GM18502 (cell line): ENCODE results near the gene INTS13.
"Not testable (repeated sequence)": the region's sequence is repeated elsewhere in the genome, so short reads cannot be mapped to it uniquely, and the experiment has no call there.

ENCODE experiments used
- ATAC-seq: cut with Tn5 transposase; IDR thresholded peaks from one replicate; pipeline ENCODE4 v1.9.1; 2021; ENCODE audit warnings: mild to moderate bottlenecking; ENCODE audit not compliant: unreplicated experiment, poor library complexity

Gene INTS13, protein sequence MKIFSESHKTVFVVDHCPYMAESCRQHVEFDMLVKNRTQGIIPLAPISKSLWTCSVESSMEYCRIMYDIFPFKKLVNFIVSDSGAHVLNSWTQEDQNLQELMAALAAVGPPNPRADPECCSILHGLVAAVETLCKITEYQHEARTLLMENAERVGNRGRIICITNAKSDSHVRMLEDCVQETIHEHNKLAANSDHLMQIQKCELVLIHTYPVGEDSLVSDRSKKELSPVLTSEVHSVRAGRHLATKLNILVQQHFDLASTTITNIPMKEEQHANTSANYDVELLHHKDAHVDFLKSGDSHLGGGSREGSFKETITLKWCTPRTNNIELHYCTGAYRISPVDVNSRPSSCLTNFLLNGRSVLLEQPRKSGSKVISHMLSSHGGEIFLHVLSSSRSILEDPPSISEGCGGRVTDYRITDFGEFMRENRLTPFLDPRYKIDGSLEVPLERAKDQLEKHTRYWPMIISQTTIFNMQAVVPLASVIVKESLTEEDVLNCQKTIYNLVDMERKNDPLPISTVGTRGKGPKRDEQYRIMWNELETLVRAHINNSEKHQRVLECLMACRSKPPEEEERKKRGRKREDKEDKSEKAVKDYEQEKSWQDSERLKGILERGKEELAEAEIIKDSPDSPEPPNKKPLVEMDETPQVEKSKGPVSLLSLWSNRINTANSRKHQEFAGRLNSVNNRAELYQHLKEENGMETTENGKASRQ

DNA sequence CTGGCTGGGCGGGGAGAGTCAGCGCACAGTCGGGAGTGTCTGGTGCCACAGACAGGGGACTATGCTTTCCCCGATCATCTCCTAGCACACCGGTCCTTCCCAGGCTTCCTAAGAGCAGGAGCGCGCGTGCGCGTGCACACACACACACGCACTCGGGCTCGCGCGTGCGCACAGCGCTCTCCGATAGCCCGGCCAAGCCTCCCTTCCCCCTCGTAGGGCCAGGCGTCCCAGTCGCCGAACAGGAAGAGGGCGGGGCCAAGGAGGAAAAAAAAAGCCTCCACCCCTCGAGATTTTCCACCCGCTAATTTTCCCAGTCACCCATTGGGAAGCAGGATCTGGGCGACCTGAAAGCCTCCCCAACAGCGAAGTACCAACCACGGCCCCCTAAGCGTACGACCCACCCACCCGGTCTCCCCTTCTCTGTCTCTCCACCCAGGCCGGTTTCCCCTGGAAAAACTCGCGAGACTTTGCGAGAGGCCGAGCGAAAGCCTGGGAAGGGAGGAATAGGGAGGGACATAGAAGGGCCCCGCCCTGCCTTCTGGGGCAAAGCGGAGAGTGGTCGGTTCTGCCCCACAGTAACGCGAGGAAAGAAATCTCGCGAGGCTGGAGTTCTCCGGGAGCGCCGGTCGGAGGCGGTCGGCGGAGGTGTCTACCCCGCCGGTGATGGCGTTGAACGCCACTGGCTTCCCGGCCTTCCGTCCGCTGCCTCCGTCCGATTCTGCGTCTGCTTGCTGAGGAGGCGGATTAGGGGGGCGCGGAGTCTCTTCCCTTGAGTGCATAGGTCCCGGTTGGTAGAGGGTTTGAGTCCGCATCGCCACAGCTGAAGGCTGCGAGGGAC lies at the start of gene INTS13, which contains the start of gene FGFR1OP2:
Gene INTS13 (minus strand): TSS at position 119 of the 838 bp plus-strand sequence. CDS start 1,178 bp downstream, outside the sequence.
Gene FGFR1OP2 (plus strand): TSS at position 608 of the 838 bp plus-strand sequence. CDS start 15,689 bp downstream, outside the sequence.
- peak; percentile 86 for ATAC-seq

DNA sequence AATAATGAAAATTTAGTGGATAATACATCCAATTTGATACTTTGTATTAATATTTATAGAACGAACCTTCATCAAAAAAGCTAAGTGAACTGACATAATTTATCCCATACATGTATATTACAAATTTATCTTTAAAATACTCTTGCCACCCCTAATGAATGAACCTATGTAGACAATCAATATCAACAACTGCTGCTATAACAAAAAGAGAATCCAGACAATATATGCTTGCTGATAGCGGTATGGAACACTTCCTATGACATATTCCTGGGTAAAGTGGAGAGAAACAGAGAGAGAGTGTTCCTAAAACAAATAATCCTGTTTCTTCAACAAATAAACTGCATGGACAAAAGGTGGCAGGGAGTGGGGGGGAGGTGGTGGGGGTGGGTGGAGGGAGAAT lies 45.1 kb upstream of the INTS13 start:
- ATAC-seq, result no peak

DNA sequence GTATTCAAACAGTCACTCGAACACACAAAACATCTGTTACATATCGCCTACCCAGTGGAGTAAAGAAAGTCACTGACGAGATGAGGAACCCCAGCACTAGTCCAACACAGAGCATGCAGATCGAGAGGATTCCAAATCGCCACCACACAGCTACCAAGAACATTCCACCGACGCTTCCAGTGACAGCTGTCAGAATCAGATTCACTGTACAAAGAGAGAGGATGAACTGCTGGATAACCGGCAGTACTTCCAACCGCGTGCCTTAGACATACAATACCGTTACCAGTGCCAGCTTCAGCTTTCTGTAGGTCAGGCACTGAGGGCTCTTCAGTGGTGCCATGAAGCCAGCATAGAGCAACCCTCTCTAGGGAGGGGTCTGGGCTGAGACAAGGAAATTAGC lies 42.0 kb upstream of the INTS13 start:
- ATAC-seq, result no peak

DNA sequence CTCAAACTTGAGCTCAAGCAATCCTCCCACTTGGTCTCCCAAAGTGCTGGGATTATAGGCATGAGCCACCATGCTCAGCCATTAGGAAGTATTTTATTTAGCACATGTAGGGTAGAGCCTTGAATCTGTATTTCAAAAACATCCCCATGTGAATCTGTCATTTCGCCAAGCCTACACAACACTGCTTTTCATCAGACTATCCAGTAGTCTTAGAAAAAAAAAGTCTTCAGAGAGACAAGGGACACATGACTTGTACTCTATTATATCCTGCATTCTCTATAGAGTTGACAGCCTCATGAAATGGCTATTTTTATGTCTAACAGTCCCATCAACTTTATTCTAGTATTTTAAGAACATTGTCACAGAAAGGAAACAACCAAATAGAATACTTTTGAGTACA lies 41.0 kb upstream of the INTS13 start:
- ATAC-seq, result no peak

DNA sequence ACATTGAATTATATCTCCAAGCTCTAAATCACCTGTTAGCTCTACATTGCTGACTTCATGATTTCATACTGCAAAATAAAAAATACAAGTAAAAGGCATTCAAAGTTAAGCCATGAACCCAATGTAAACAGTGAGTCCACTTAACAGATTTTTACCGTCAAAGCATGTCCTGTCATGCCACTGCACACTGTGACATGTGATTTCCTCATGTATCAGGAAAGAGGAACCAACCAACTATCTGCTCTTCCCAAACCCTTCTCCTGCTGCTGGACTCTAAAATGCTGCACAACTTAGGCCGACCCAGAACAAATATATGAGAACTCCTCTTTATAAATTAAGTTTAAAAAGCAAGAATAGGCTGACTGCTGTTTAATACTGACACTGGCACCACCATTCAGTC lies 38.9 kb upstream of the INTS13 start:
- ATAC-seq, result no peak

DNA sequence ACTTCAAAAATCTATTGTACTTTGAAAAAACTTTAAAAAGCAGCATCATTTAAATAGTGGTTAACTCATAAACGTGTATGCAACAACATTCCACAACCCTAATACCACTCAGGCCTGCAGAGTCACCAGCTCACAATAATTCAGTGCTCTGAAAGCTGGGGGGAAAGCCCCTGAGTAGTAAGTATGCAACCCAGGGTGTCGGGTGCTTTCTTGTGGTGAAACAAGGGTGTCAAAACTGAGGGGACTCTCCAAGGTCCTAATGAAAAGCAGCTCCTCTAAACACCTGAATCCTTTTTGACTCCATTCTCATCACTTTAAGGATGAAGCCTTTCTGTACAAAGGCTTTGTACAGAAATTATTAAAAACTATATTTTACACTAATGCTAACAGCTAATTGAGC lies 34.2 kb upstream of the INTS13 start:
- peak; percentile 98 for ATAC-seq

DNA sequence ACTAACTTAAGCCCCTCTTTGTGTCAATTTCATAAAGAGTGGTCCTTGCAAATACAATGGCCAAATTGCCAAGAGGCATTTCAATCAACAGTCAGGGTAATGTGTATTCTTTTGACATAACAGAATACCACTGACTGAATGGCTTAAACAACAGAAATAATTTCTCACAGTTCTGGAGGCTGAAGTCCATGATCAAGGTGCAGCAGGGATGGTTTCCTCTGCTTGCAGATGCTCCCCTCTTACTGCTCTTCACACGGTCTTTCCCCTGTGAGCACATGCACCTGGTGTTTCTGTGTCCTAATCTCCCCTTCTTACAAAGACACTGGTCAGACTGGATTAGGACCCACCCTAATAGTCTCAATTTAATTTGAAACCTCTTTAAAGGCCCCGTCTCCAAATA lies 32.4 kb upstream of the INTS13 start:
- ATAC-seq, result no peak

DNA sequence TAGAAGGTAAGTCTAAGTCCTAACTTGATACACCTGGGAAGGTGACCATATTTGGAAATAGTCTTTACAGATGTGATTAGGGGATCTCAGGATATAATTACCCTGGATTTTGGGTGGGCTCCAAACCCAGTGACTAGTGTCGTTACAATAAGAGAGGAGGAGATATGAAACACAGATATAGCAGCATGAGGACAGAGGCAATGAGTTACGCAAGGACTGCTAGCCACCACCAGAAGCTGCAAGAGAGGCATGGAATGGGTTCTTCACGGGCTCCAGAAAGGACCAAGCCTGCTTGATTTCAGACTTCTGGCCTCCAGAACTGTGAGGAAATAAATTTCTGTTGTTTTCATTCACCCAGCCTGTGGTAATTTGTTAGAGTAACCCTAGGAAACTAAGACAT lies 29.1 kb upstream of the INTS13 start:
- ATAC-seq, result no peak

DNA sequence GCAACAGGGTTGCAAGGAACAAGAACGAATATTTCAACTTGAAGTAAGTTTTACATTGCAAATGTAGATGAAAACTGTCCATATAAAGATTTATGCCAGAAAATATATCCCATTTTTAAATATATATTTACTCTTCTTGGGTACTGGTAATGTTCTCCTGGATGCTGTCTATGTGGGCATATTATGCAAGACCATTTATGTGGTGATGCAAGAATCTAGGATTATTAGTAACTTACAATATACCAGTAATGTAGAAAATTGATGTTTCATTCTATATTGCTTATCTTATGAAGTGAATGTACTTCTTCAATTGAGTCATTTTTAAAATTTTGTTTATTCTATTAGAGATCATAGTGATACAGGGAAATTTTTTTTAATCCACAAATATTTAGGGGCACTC lies 25.6 kb upstream of the INTS13 start:
- no peak for ATAC-seq

DNA sequence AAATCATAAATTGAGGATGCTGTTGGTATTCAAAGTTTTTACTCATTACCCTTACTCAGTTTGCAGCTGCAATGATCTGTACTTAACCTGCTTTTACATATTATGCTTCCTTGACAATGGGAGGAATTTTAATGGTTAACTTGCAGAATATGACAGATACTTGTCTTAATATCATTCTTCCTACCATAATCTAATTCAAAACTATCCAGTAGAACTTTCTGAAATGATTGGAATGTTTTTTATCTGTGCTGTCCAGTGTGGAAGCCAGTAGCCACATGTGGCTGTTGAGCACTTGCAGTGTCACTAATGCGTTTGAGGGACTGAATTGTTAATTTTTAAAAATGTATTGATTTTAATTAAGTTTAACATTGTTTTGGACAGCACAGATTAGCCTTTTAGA lies 24.0 kb upstream of the INTS13 start:
- ATAC-seq, result no peak

DNA sequence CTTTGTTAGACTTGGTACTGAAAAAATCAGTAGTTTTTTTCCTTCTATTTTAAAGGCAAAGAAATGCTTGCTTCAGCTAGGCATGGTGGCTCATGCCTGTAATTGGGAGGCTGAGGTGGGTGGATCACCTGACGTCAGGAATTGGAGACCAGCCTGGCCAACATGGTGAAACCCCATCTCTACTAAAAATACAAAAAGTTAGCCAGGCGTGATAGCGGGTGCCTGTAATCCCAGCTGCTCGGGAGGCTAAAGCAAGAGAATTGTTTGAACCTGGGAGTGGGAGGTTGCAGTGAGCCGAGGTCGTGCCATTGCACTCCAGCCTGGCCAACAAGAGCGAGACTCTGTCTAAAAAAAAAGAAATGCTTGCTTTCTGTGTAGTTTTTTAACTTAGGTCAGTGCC lies 23.6 kb upstream of the INTS13 start:
- not testable (repeated sequence) for ATAC-seq

DNA sequence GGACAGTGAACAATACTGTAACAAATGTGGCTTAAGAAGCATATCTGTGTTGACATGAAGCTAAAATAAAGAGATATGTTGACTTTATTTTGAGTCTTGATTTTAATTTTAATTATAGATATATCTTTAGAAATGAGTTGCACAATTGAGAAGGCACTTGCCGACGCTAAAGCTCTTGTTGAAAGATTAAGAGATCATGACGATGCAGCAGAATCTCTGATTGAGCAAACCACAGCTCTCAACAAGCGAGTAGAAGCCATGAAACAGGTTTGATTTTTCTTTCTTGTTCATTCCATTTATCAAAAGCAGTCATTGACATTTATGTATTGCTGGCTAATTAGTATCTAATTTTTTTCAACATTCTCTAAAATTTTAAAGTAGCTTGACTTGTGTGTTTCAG lies 16.2 kb upstream of the INTS13 start:
- no peak for ATAC-seq

DNA sequence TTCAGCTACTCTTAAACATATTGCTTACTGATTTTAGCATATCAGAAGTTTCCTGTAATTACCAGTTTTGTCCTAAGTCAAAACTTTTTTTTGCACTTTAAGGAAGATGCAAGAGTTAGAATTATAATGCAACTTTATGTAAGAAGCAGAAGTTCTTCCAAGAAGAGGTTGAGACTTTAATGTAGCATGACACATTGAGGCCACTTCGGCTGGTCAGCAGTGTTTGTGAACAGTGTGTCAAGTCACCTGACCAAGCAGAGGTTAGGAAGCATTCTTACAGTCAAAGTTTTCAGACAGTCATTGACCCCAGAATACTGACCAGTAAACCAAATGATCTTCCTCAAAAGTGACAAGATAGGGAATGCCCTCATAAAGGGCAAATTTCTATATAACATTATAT lies 15.7 kb upstream of the INTS13 start:
- no peak for ATAC-seq

DNA sequence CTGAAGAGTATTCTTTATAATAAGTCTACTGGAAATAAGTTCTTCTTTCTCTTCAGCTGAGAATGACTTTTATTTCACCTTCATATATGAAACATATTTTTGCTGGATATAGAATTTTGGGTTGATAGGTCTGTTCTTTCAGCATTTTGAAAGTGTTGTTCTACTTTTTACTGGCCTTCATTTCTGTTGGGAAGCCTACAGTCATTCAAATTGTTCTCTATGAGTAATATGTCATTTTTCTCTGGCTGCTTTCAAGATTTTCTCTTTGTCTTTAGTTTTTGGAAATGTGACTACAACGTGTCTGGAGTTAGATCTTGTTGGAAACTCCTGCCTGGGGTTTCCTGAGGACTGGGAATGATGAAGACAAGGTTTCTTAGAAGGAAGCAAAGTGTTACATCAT lies 10.5 kb upstream of the INTS13 start:
- no peak for ATAC-seq

DNA sequence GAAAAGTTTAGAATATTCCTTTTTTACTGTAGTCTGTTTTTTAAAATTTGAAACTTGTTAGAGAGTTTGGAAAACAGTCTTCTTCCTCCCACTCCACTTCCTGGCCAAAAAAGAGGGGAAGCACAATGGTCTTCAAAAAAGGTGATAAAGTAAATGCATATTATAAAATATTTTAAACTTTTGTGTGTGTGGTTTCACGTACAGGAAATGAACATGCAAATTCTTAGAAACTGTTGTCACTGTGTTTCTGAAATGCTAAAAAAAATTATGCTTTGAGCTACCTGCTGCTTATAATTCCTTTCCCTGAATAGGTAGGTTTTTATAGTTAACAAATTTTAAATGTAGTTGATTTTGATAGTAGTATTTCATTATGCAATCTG lies 3.4 kb upstream of the INTS13 start:
- no peak for ATAC-seq

DNA sequence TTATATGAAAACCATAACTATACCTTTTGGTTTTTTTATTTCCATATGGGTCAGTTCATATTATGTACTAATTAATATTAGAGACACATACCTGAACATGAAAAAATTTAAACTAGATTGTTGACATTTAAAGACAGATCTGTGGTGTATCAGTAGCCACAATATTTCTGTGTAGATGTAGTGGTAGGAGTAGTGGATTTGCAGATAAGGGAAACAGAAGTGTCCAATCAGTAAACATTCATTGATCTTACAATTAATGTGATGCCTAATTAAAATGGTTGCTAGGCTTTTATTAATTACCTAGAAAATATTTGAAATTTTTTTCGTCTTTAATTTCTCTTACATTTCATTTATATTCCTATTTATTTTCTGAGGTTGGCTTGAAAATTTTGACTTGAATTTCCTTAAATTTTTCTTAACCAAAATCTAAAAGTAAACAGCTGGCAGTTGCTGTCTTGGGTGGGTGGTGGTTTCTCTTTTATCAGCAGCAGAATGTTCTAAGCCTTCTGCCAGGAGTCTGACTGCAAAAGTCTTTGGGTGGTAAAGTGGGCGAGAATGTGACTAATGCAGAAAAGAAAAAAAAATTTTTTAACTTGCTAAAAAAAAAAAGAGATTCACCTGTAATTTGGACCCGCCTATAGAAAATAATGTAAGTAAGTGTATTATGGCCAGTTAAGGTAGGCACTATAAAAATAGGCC lies 2.9 kb upstream of the INTS13 start:
- ATAC-seq, result no peak

DNA sequence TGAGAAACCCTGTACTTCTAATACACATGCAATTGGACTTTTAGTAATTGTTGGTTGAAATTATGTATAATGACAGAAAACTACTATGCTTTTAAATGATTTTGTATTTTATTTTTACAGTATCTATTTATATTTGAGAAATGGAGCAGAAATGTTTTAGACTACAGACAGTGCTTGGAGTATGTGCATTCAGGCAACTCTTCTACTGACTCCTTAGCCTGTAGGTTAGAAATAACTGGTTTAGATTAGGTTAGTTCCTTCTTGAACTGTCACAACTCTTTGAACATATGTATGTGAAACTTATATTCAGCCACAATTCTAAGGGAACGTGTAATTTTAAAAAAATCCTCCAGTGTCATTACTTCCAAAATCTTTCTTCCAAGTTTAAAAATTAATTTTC lies 2.2 kb upstream of the INTS13 start:
- ATAC-seq, result no peak

DNA sequence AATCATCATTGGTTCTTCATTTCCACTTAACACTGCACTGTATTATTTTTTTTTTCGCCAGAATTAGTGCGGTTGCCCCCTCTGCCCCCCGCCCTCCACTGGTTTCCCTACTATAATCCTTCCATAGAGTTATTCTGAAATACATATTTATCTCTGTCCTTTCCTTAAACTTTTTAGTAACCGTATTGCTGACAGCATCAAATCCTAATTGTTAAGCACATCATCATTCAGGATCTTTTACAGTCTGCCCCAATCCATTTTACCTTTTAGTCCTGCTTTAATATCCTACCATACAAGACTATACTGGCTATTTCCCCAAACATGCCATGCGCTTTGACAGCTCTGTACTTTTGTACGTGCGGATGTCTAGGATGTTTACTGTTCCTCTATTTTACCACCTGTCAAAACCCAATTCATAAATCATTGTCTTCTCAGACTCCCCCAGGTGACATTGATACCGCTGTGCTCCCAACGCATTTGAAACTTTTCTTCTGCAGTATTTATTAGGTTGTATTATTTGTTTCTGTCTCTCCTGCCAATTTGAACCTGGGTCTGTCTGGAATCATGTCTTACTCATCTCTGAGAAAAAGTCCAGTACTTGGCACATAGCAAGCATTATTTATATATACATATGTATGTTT lies 1.5 kb upstream of the INTS13 start:
- ATAC-seq, result no peak

DNA sequence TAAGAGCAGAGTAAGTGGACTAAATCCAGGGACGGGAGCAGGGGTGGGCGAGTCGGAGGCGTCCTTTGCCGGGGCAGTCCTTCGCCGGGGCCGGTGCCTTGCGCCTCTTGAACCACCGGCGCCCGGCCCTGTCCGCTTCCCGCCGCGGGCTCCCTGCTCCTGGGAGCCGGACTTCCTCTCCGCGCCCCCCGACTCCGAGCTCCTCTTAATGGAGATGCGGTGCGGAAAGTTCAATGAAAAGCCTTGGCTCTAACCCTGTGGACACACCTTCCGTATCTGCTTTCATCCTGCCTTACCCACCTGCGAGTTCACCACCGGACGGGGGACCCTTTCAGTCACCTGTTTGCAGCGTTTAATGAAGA lies 901 bp upstream of the INTS13 start:
- peak; percentile 17 for ATAC-seq

DNA sequence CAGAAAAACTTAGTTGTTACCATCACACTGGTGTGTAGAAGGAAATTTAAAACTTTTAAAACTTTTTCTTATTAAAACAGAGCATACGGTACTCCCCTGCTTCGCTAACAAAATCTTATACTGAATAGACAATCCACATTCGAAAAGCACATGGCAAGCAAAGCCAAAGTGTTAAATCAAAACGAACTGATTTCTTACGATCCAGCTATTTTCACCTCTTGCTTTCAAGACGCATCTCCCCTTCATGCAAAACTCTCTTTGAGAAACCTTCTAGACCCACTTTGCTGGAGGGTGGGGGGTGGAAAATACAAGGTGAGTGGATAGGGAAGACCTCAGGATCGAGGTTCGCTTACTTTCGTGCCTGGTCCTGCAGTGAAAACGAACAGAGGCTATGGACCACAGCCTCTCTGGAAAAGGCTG lies 328 bp downstream of the INTS13 start:
- ATAC-seq, result no peak
